Measurements from ENCODE around the gene ZNF341.

The ZNF341 gene

GRCh38 chr20:33828967-33829560 is 97.3 kb downstream of the ZNF341 start:
- Mint-ChIP-seq H3K27ac (no peak overlapping the region), H3K9me3 (no peaks in the 10 kb centered on the region), H3K4me3 (no peak overlapping the region), H3K36me3 (peaks cover 47% of the 10 kb centered on the region in 2 donors), H3K4me1 (peaks cover 60 to 85% of the 10 kb centered on the region in 2 donors), H3K27me3 (no peaks in the 10 kb centered on the region)
- ATAC-seq (replicated peaks) (no peak), DNase-seq (no peak)

GRCh38 chr20:33829636-33830035 is 97.8 kb downstream of the ZNF341 start:
- H3K27ac Mint-ChIP-seq = peak overlapping the region; percentile 75
- DNase-seq (no peak), ATAC-seq (replicated peaks) (no peak)
- peaks cover 44 to 45% of the 10 kb centered on the region in 2 donors for H3K36me3 Mint-ChIP-seq
- H3K9me3 Mint-ChIP-seq = no peaks in the 10 kb centered on the region
- no peaks in the 10 kb centered on the region for H3K27me3 Mint-ChIP-seq
- H3K4me1 Mint-ChIP-seq = peaks cover 54 to 83% of the 10 kb centered on the region in 2 donors
- H3K4me3 Mint-ChIP-seq = no peak overlapping the region

GRCh38 chr20:33830371-33830770 is 98.6 kb downstream of the ZNF341 start:
- no peaks in the 10 kb centered on the region for H3K9me3 Mint-ChIP-seq
- ATAC-seq (replicated peaks) = no peak
- H3K4me3 Mint-ChIP-seq = no peak overlapping the region
- no peak for DNase-seq
- H3K27ac Mint-ChIP-seq = peak overlapping the region; percentile 75
- no peaks in the 10 kb centered on the region for H3K27me3 Mint-ChIP-seq
- peaks cover 46 to 49% of the 10 kb centered on the region in 2 donors for H3K36me3 Mint-ChIP-seq
- peaks cover 50 to 81% of the 10 kb centered on the region in 2 donors for H3K4me1 Mint-ChIP-seq

GRCh38 chr20:33832103-33832804 is 100.5 kb downstream of the ZNF341 start:
- Mint-ChIP-seq H3K4me3 (no peak overlapping the region), H3K27ac (no peak overlapping the region), H3K4me1 (peaks cover 46 to 81% of the 10 kb centered on the region in 2 donors), H3K36me3 (peaks cover 46 to 53% of the 10 kb centered on the region in 2 donors), H3K27me3 (no peaks in the 10 kb centered on the region), H3K9me3 (no peaks in the 10 kb centered on the region)
- ATAC-seq (replicated peaks) (no peak), DNase-seq (no peak)

GRCh38 chr20:33833333-33833732 is 101.5 kb downstream of the ZNF341 start:
- no peaks in the 10 kb centered on the region for H3K27me3 Mint-ChIP-seq
- H3K27ac Mint-ChIP-seq = peak overlapping the region; percentile 14
- H3K4me3 Mint-ChIP-seq = no peak overlapping the region
- peaks cover 46 to 81% of the 10 kb centered on the region in 2 donors for H3K4me1 Mint-ChIP-seq
- no peaks in the 10 kb centered on the region for H3K9me3 Mint-ChIP-seq
- DNase-seq = no peak
- H3K36me3 Mint-ChIP-seq = peaks cover 46 to 53% of the 10 kb centered on the region in 2 donors
- no peak for ATAC-seq (replicated peaks)

- Mint-ChIP-seq H3K27me3 (no peaks in the 10 kb centered on the region), H3K9me3 (no peaks in the 10 kb centered on the region), H3K4me1 (peaks cover 54 to 81% of the 10 kb centered on the region in 2 donors), H3K4me3 (no peak overlapping the region), H3K36me3 (peaks cover 41 to 51% of the 10 kb centered on the region in 2 donors), H3K27ac (peak overlapping the region; percentile 32)
- no peak for DNase-seq
- no peak for ATAC-seq (replicated peaks)
Measured at GRCh38 chr20:33835615-33836172, 103.9 kb downstream of the ZNF341 start.

GRCh38 chr20:33836277-33836676 is 104.5 kb downstream of the ZNF341 start:
- H3K36me3 Mint-ChIP-seq = peaks cover 41 to 55% of the 10 kb centered on the region in 2 donors
- ATAC-seq (replicated peaks) = no peak
- no peak overlapping the region for H3K27ac Mint-ChIP-seq

GRCh38 chr20:33837096-33837830 is 105.5 kb downstream of the ZNF341 start:
- Mint-ChIP-seq H3K27me3 (no peaks in the 10 kb centered on the region), H3K4me3 (peak overlapping the region in 1 of 2 donors; percentile 33), H3K4me1 (peaks cover 65 to 91% of the 10 kb centered on the region in 2 donors), H3K36me3 (peaks cover 33 to 46% of the 10 kb centered on the region in 2 donors), H3K9me3 (no peaks in the 10 kb centered on the region), H3K27ac (peak overlapping the region; percentile 83)
- ATAC-seq (replicated peaks) = peak; percentile 51 to 71
- DNase-seq = no peak

More at GRCh38 chr20:33836277-33836676, 104.5 kb downstream of the ZNF341 start:
- H3K4me1 Mint-ChIP-seq = peaks cover 59 to 86% of the 10 kb centered on the region in 2 donors
- no peak for DNase-seq
- H3K4me3 Mint-ChIP-seq = no peak overlapping the region
- H3K9me3 Mint-ChIP-seq = no peaks in the 10 kb centered on the region
- H3K27me3 Mint-ChIP-seq = no peaks in the 10 kb centered on the region

GRCh38 chr20:33838035-33838864 is 106.5 kb downstream of the ZNF341 start:
- ATAC-seq (replicated peaks) (no peak), DNase-seq (no peak)
- Mint-ChIP-seq H3K27ac (peak overlapping the region; percentile 75), H3K9me3 (no peaks in the 10 kb centered on the region), H3K4me1 (peaks cover 69 to 96% of the 10 kb centered on the region in 2 donors), H3K4me3 (no peak overlapping the region), H3K36me3 (peaks cover 27 to 39% of the 10 kb centered on the region in 2 donors), H3K27me3 (no peaks in the 10 kb centered on the region)

GRCh38 chr20:33839591-33839990 is 107.8 kb downstream of the ZNF341 start:
- peak overlapping the region; percentile 31 for H3K27ac Mint-ChIP-seq
- H3K9me3 Mint-ChIP-seq = no peaks in the 10 kb centered on the region
- DNase-seq (no peak), ATAC-seq (replicated peaks) (peak in 1 of 2 donors; percentile 30)
- no peak overlapping the region for H3K4me3 Mint-ChIP-seq
- H3K36me3 Mint-ChIP-seq = peaks cover 19 to 33% of the 10 kb centered on the region in 2 donors
- H3K4me1 Mint-ChIP-seq = peaks cover 74 to 98% of the 10 kb centered on the region in 2 donors
- no peaks in the 10 kb centered on the region for H3K27me3 Mint-ChIP-seq

- ATAC-seq (replicated peaks) = no peak
- no peaks in the 10 kb centered on the region for H3K9me3 Mint-ChIP-seq
- no peak overlapping the region for H3K4me3 Mint-ChIP-seq
- H3K36me3 Mint-ChIP-seq = peaks cover 15 to 28% of the 10 kb centered on the region in 2 donors
- no peak for DNase-seq
- no peak overlapping the region for H3K27ac Mint-ChIP-seq
- H3K27me3 Mint-ChIP-seq = no peaks in the 10 kb centered on the region
- peaks cover 73 to 100% of the 10 kb centered on the region in 2 donors for H3K4me1 Mint-ChIP-seq
Measured at GRCh38 chr20:33840160-33840559, 108.4 kb downstream of the ZNF341 start.

GRCh38 chr20:33840759-33841435 is 109.1 kb downstream of the ZNF341 start:
- DNase-seq = no peak
- Mint-ChIP-seq H3K4me1 (peaks cover 75 to 100% of the 10 kb centered on the region in 2 donors), H3K4me3 (no peak overlapping the region), H3K36me3 (peaks cover 12 to 25% of the 10 kb centered on the region in 2 donors), H3K27me3 (no peaks in the 10 kb centered on the region), H3K27ac (peak overlapping the region; percentile 43), H3K9me3 (no peaks in the 10 kb centered on the region)
- no peak for ATAC-seq (replicated peaks)

GRCh38 chr20:33841436-33841799 is 109.6 kb downstream of the ZNF341 start:
- Mint-ChIP-seq H3K4me3 (no peak overlapping the region), H3K9me3 (no peaks in the 10 kb centered on the region), H3K27ac (no peak overlapping the region), H3K27me3 (no peaks in the 10 kb centered on the region), H3K4me1 (peaks cover 77 to 100% of the 10 kb centered on the region in 2 donors), H3K36me3 (peaks cover 11 to 26% of the 10 kb centered on the region in 2 donors)
- no peak for DNase-seq
- ATAC-seq (replicated peaks) = no peak

All from stimulated activated naive B cell treated with anti-CD40 and anti-IgM and Interleukin-4, amounts not matched to agents 10 μg/mL and 1 μg/mL and 100 μg/mL, for 72 hours (primary cell).